ENCODE results near the gene CNN3. TPM values are rescaled to one million over a fixed set of nuclear protein-coding genes. Genes with fewer than 3 reads are reported as not detected.

Gene CNN3
- polyA plus RNA-seq, 1 of the 3 experiments (the other 2 are of a cell fraction) = 204 TPM

DNA sequence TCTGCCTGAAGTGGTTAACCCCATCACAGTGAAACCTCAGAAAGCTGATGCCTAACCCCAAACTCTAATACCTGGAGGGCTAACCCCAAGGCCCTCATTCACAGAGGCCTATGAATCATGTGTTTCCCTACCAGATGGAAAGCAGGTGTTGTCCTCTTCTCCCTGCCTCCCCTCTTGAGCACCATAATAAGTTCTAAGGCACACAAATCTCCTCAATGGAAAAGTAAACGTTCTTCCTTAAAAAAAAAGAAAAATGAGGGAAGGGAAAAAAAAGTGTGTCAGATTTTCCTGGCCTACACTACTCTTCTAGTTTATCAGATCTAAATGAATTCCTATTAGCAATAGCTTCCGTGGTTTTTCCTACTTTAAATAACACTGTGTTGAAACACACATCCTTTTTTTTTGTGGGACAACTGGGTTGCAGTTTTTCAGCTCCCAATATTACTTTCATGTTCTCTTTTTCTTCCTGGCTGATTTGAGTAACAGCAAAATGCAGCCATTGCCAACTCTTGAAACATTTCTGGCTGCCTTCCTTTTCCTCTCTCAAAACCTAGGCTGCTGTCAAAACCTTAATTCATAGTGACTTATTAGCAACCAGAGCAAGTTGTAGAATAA is 63.5 kb downstream of the CNN3 start:
- H3K9ac ChIP-seq = peak overlapping the region; percentile 67
- ChIA-PET POLR2A (no interaction called here), CTCF (interaction anchor here (0.8 to 7.0 kb wide), 9 partner anchors 9 to 382 kb away, joined by 3 to 41 read pairs (median 3); no protein-coding TSS in a partner anchor)
- no peaks in the 10 kb centered on the region for H3K36me3 ChIP-seq (replicated peaks in 1 of 2; ENCODE audit: control insufficient read depth in 1 of 2, insufficient read depth in 2 of 2, low read length in 1 of 2)
- H3K79me2 ChIP-seq (ENCODE audit: insufficient read depth) = no peaks in the 10 kb centered on the region
- H3F3A ChIP-seq (replicated peaks; ENCODE audit: insufficient read depth) = peaks cover 42% of the 10 kb centered on the region
- peak overlapping the region; percentile 48; the same call in 1 of the 2 replicates for H2AFZ ChIP-seq (ENCODE audit: low read depth)
- WGBS (ENCODE audit: low lambda C conversion rate) = 0% methylated on average over 2 of the region's 2 CpGs
- no peaks in the 10 kb centered on the region for H4K20me1 ChIP-seq (ENCODE audit: insufficient read depth)
- H3K27me3 ChIP-seq (ENCODE audit: insufficient read depth) = no peaks in the 10 kb centered on the region
- H3K9me2 ChIP-seq = no peaks in the 10 kb centered on the region
- peak overlapping the region in 1 of 2 experiments; percentile 40; a peak in 3 of 4 replicates for H3K4me3 ChIP-seq (ENCODE audit: low read depth in 2 of 2, low read length in 1 of 2)
- peak overlapping the region; percentile 90 to 98 for H3K27ac ChIP-seq (ENCODE audit: low read depth in 2 of 2, low read length in 1 of 2)
- no peak for DNase-seq
- H3K4me2 ChIP-seq = peak overlapping the region; percentile 83
- peaks cover 31 to 46% of the 10 kb centered on the region in 2 experiments for H3K4me1 ChIP-seq (ENCODE audit: control insufficient read depth in 1 of 2, insufficient read depth in 2 of 2, low read depth in 1 of 2, low read length in 1 of 2)
- H3K9me3 ChIP-seq = no peaks in the 10 kb centered on the region
- no peak for TF ChIP-seq TAF1 (IDR thresholded peaks at IDR 0.05; ENCODE audit: borderline replicate concordance, low read depth, low read length)
- TF ChIP-seq POLR2AphosphoS5 (IDR thresholded peaks at IDR 0.05; ENCODE audit: low read depth, low read length) = no peak
- TF ChIP-seq SMC3 (IDR thresholded peaks at IDR 0.05; ENCODE audit: low read depth, low read length) = no peak
- peak; percentile 12; the same call in 1 of the 2 replicates for TF ChIP-seq FOSL2 (IDR thresholded peaks at IDR 0.05; ENCODE audit: borderline replicate concordance, low read depth)
- TF ChIP-seq, protein P1, sequence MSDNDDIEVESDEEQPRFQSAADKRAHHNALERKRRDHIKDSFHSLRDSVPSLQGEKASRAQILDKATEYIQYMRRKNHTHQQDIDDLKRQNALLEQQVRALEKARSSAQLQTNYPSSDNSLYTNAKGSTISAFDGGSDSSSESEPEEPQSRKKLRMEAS (IDR thresholded peaks at IDR 0.05; ENCODE audit: low read depth) = no peak
- no peak for TF ChIP-seq RFX5 (IDR thresholded peaks at IDR 0.05; ENCODE audit: low read length)
- TF ChIP-seq, protein P2, sequence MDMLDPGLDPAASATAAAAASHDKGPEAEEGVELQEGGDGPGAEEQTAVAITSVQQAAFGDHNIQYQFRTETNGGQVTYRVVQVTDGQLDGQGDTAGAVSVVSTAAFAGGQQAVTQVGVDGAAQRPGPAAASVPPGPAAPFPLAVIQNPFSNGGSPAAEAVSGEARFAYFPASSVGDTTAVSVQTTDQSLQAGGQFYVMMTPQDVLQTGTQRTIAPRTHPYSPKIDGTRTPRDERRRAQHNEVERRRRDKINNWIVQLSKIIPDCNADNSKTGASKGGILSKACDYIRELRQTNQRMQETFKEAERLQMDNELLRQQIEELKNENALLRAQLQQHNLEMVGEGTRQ (IDR thresholded peaks at IDR 0.05; ENCODE audit: borderline replicate concordance, low read depth, low read length) = no peak
- no peak for TF ChIP-seq MXI1 (IDR thresholded peaks at IDR 0.05; ENCODE audit: low read depth, low read length)
- TF ChIP-seq NRF1 (IDR thresholded peaks at IDR 0.05; ENCODE audit: low read depth, low read length) = no peak
- TF ChIP-seq TCF12 (IDR thresholded peaks at IDR 0.05) = peak; percentile 78
- TF ChIP-seq SIN3A (IDR thresholded peaks at IDR 0.05; ENCODE audit: borderline replicate concordance, low read depth, low read length) = no peak
- TF ChIP-seq FOXJ3 (CRISPR knock-in tag; IDR thresholded peaks at IDR 0.05) = no peak
- TF ChIP-seq, protein P3, sequence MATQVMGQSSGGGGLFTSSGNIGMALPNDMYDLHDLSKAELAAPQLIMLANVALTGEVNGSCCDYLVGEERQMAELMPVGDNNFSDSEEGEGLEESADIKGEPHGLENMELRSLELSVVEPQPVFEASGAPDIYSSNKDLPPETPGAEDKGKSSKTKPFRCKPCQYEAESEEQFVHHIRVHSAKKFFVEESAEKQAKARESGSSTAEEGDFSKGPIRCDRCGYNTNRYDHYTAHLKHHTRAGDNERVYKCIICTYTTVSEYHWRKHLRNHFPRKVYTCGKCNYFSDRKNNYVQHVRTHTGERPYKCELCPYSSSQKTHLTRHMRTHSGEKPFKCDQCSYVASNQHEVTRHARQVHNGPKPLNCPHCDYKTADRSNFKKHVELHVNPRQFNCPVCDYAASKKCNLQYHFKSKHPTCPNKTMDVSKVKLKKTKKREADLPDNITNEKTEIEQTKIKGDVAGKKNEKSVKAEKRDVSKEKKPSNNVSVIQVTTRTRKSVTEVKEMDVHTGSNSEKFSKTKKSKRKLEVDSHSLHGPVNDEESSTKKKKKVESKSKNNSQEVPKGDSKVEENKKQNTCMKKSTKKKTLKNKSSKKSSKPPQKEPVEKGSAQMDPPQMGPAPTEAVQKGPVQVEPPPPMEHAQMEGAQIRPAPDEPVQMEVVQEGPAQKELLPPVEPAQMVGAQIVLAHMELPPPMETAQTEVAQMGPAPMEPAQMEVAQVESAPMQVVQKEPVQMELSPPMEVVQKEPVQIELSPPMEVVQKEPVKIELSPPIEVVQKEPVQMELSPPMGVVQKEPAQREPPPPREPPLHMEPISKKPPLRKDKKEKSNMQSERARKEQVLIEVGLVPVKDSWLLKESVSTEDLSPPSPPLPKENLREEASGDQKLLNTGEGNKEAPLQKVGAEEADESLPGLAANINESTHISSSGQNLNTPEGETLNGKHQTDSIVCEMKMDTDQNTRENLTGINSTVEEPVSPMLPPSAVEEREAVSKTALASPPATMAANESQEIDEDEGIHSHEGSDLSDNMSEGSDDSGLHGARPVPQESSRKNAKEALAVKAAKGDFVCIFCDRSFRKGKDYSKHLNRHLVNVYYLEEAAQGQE (IDR thresholded peaks at IDR 0.05; ENCODE audit: low read depth, low read length) = no peak
- TF ChIP-seq, protein P4, sequence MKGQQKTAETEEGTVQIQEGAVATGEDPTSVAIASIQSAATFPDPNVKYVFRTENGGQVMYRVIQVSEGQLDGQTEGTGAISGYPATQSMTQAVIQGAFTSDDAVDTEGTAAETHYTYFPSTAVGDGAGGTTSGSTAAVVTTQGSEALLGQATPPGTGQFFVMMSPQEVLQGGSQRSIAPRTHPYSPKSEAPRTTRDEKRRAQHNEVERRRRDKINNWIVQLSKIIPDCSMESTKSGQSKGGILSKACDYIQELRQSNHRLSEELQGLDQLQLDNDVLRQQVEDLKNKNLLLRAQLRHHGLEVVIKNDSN (IDR thresholded peaks at IDR 0.05; ENCODE audit: borderline replicate concordance, low read depth) = no peak
- TF ChIP-seq TEAD4 (IDR thresholded peaks at IDR 0.05; ENCODE audit: borderline replicate concordance, insufficient read depth) = no peak; the same call in 1 of the 2 replicates
- no peak for TF ChIP-seq EZH2phosphoT487 (IDR thresholded peaks at IDR 0.05; ENCODE audit: borderline replicate concordance, low read depth)
- no peak for TF ChIP-seq GABPA (IDR thresholded peaks at IDR 0.05; ENCODE audit: low read depth)
- peak; percentile 65 for TF ChIP-seq JUND (IDR thresholded peaks at IDR 0.05)
- TF ChIP-seq NFIC (IDR thresholded peaks at IDR 0.05; ENCODE audit: borderline replicate concordance) = 0 out of 2 replicates have a peak, but pooled peaks have one; percentile 36
- TF ChIP-seq, protein P5, sequence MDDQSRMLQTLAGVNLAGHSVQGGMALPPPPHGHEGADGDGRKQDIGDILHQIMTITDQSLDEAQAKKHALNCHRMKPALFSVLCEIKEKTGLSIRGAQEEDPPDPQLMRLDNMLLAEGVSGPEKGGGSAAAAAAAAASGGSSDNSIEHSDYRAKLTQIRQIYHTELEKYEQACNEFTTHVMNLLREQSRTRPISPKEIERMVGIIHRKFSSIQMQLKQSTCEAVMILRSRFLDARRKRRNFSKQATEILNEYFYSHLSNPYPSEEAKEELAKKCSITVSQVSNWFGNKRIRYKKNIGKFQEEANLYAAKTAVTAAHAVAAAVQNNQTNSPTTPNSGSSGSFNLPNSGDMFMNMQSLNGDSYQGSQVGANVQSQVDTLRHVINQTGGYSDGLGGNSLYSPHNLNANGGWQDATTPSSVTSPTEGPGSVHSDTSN (IDR thresholded peaks at IDR 0.05) = peak; percentile 40; the same call in 1 of the 2 replicates
- TF ChIP-seq MEF2A (IDR thresholded peaks at IDR 0.05; ENCODE audit: borderline replicate concordance, low read depth) = peak; percentile 18; the same call in 1 of the 2 replicates
- no peak for TF ChIP-seq YY1 (IDR thresholded peaks at IDR 0.05; ENCODE audit: low read depth)
- no peak; a peak in 1 of 4 replicates for TF ChIP-seq EP300 (IDR thresholded peaks at IDR 0.05; ENCODE audit: borderline replicate concordance in 1 of 2, low read depth in 1 of 2, low read length in 1 of 2)
- TF ChIP-seq GATA2 (CRISPR knock-in tag; IDR thresholded peaks at IDR 0.05) = no peak
- TF ChIP-seq FOXM1 (IDR thresholded peaks at IDR 0.05; ENCODE audit: low read depth) = peak; percentile 63; the same call in 1 of the 2 replicates
- TF ChIP-seq RAD21 (IDR thresholded peaks at IDR 0.05; ENCODE audit: low read length) = no peak
- TF ChIP-seq ELF1 (IDR thresholded peaks at IDR 0.05) = peak; percentile 19; the same call in 1 of the 2 replicates
- no peak for TF ChIP-seq RCOR1 (IDR thresholded peaks at IDR 0.05; ENCODE audit: low read length)
